H1 (cell line): ENCODE measurements around the gene RASGRP1. TPM values are rescaled to one million over a fixed set of nuclear protein-coding genes. Genes with fewer than 3 reads are reported as not detected.

Experiments used
- CTCF ChIA-PET: fragments of 300-600 bp; sonication (Branson Sonifier 250); formaldehyde crosslinking; loops from one replicate; lab custom pipeline; 2021; ENCODE audit not compliant: partially characterized antibody; lab: Charles Lee
- POLR2A ChIA-PET: fragments of 300-600 bp; sonication (Branson Sonifier 250); formaldehyde crosslinking; loops from one replicate; lab custom pipeline; 2021; ENCODE audit warnings: inconsistent platforms; ENCODE audit not compliant: partially characterized antibody; lab: Charles Lee
- DNase-seq, 2 experiments: peaks; one replicate each; pipeline versions ENCODE4 v3.0.0 to v3.0.0-alpha.2; 2010 to 2022; ENCODE audit warnings: low spot score in 2 of 2, low read depth in 1 of 2, mixed read lengths in 1 of 2
- FAIRE-seq: peaks from 2 replicates; lab custom pipeline; 2011; peaks lifted over from hg19 to GRCh38; lab: Jason Lieb, UNC
- H2AFZ ChIP-seq: 2 replicates; pipeline ENCODE4 v1.8.1; 2012; ENCODE audit warnings: low read length, inconsistent platforms
- H2AK5ac ChIP-seq: 2 replicates; pipeline ENCODE4 v1.6.1; 2013; ENCODE audit warnings: low read depth, low read length
- H2BK120ac ChIP-seq: replicated peaks from 2 replicates; pipeline ENCODE3; 2013; ENCODE audit warnings: low read depth, low read length, inconsistent platforms
- H2BK12ac ChIP-seq: 2 replicates; pipeline ENCODE4 v1.6.1; 2013; ENCODE audit warnings: low read depth, low read length
- H2BK15ac ChIP-seq: 2 replicates; pipeline ENCODE4 v1.6.1; 2013; ENCODE audit warnings: low read length
- H2BK20ac ChIP-seq: 2 replicates; pipeline ENCODE4 v1.6.1; 2013; ENCODE audit warnings: low read length
- H2BK5ac ChIP-seq: 2 replicates; pipeline ENCODE4 v1.6.1; 2013; ENCODE audit warnings: low read depth, low read length
- H3K14ac ChIP-seq: 2 replicates; pipeline ENCODE4 v1.6.1; 2013; ENCODE audit warnings: inconsistent platforms; ENCODE audit not compliant: insufficient read length
- H3K18ac ChIP-seq: 2 replicates; pipeline ENCODE4 v1.6.1; 2013; ENCODE audit warnings: low read length; ENCODE audit errors: extremely low read depth
- H3K23ac ChIP-seq: 2 replicates; pipeline ENCODE4 v1.6.1; 2013; ENCODE audit warnings: inconsistent platforms; ENCODE audit not compliant: insufficient read length
- H3K23me2 ChIP-seq: 2 replicates; pipeline ENCODE4 v1.6.1; 2013; ENCODE audit warnings: low read depth, low read length
- H3K27ac ChIP-seq: 2 replicates; pipeline ENCODE4 v1.6.1; 2011; ENCODE audit warnings: low read depth, low read length, inconsistent platforms
- H3K27me3 ChIP-seq, 4 experiments: replicated peaks in 1 of 4; 1 replicate in 1 of 4; 2 replicates in 3 of 4; pipeline versions ENCODE4 v1.6.1 to v1.8.1; 2011 to 2013; ENCODE audit warnings: low read length in 3 of 4, mild to moderate bottlenecking in 3 of 4, inconsistent platforms in 2 of 4, mixed read lengths in 2 of 4, moderate library complexity in 1 of 4; ENCODE audit not compliant: control insufficient read depth in 3 of 4, insufficient read depth in 3 of 4; ENCODE audit errors: extremely low read depth in 1 of 4
- H3K36me3 ChIP-seq, 4 experiments: 2 replicates each; pipeline versions ENCODE4 v1.6.1 to v1.8.1; 2011 to 2013; ENCODE audit warnings: mild to moderate bottlenecking in 4 of 4, low read length in 3 of 4, moderate library complexity in 2 of 4, control low read depth in 1 of 4, inconsistent platforms in 1 of 4; ENCODE audit not compliant: insufficient read depth in 4 of 4, control insufficient read depth in 2 of 4
- H3K4ac ChIP-seq: replicated peaks from 2 replicates; pipeline ENCODE3; 2013; ENCODE audit warnings: low read length, low read depth, mixed read lengths, inconsistent platforms; ENCODE audit not compliant: insufficient read length
- H3K4me1 ChIP-seq, 4 experiments: replicated peaks in 1 of 4; 1 replicate in 1 of 4; 2 replicates in 3 of 4; pipeline versions ENCODE4 v1.6.1 to v1.8.1; 2011 to 2013; ENCODE audit warnings: low read length in 3 of 4, inconsistent platforms in 2 of 4, mixed read lengths in 1 of 4; ENCODE audit not compliant: insufficient read depth in 4 of 4, control insufficient read depth in 3 of 4
- H3K4me2 ChIP-seq, 2 experiments: 2 replicates each; pipeline versions ENCODE4 v1.6.1 to v1.8.1; 2011 to 2013; ENCODE audit warnings: low read depth in 2 of 2, low read length in 2 of 2, control low read depth in 1 of 2, inconsistent platforms in 1 of 2, mild to moderate bottlenecking in 1 of 2; ENCODE audit not compliant: insufficient read depth in 1 of 2
- H3K4me3 ChIP-seq, 4 experiments: fragments of 200-600, 300-600 bp in 1 of 4; sonication (generic), shearing (Covaris generic), sonication (Bioruptor Twin) in 1 of 4; 2 replicates each; pipeline versions ENCODE4 v1.5.1 to v1.8.1; 2011 to 2016; ENCODE audit warnings: low read length in 4 of 4, low read depth in 3 of 4, control low read depth in 2 of 4, inconsistent platforms in 2 of 4, mild to moderate bottlenecking in 2 of 4, mixed read lengths in 1 of 4, moderate library complexity in 1 of 4; ENCODE audit not compliant: insufficient read depth in 2 of 4; ENCODE audit errors: extremely low read depth in 1 of 4
- H3K56ac ChIP-seq: replicated peaks from 2 replicates; pipeline ENCODE3; 2013; ENCODE audit warnings: low read depth, mild to moderate bottlenecking, mixed read lengths, low read length, inconsistent platforms; ENCODE audit not compliant: insufficient read length
- H3K79me1 ChIP-seq: 2 replicates; pipeline ENCODE4 v1.6.1; 2013; ENCODE audit warnings: low read depth, low read length, control low read depth
- H3K79me2 ChIP-seq, 2 experiments: 2 replicates each; pipeline versions ENCODE4 v1.6.1 to v1.8.1; 2012 to 2013; ENCODE audit warnings: low read length in 2 of 2, mild to moderate bottlenecking in 2 of 2, inconsistent platforms in 1 of 2; ENCODE audit not compliant: insufficient read depth in 2 of 2, control insufficient read depth in 1 of 2
- H3K9ac ChIP-seq, 4 experiments: replicated peaks in 1 of 4; 1 replicate in 1 of 4; 2 replicates in 3 of 4; pipeline versions ENCODE4 v1.6.1 to v1.8.1; 2011 to 2013; ENCODE audit warnings: low read depth in 3 of 4, low read length in 3 of 4, control low read depth in 2 of 4, mild to moderate bottlenecking in 2 of 4, moderate library complexity in 2 of 4, inconsistent platforms in 1 of 4; ENCODE audit errors: extremely low read depth in 1 of 4
- H3K9me3 ChIP-seq, 2 experiments: 2 replicates each; pipeline versions ENCODE4 v1.6.1 to v1.8.1; 2012 to 2013; ENCODE audit warnings: mild to moderate bottlenecking in 2 of 2, moderate library complexity in 2 of 2, control low read depth in 1 of 2, inconsistent platforms in 1 of 2, low read depth in 1 of 2, low read length in 1 of 2, mixed read lengths in 1 of 2; ENCODE audit not compliant: insufficient read depth in 2 of 2
- H4K20me1 ChIP-seq, 2 experiments: replicated peaks in 1 of 2; 2 replicates each; pipeline versions ENCODE3 to v1.8.1; 2011 to 2013; ENCODE audit warnings: inconsistent platforms in 2 of 2, low read length in 2 of 2, mild to moderate bottlenecking in 1 of 2; ENCODE audit not compliant: insufficient read depth in 2 of 2, control insufficient read depth in 1 of 2
- H4K5ac ChIP-seq: 2 replicates; pipeline ENCODE4 v1.6.1; 2013; ENCODE audit warnings: low read length, low read depth, mixed read lengths, inconsistent platforms; ENCODE audit not compliant: insufficient read length
- H4K8ac ChIP-seq: 2 replicates; pipeline ENCODE4 v1.8.0; 2013; ENCODE audit warnings: mild to moderate bottlenecking, moderate library complexity, low read length, inconsistent platforms; ENCODE audit not compliant: insufficient read depth; ENCODE audit errors: extremely low read depth
- H4K91ac ChIP-seq: replicated peaks from 2 replicates; pipeline ENCODE3; 2013; ENCODE audit warnings: low read length, mixed read lengths, inconsistent platforms; ENCODE audit not compliant: insufficient read length
- ASH2L ChIP-seq: fragments of 200-600, 300-600 bp; sonication (generic); IDR thresholded peaks from one replicate; pipeline ENCODE4 v1.7.1; 2017; ENCODE audit warnings: low read length
- CBX5 ChIP-seq: fragments of 300-800, 300-1000 bp; sonication (generic); IDR thresholded peaks from 2 replicates; pipeline ENCODE4 v1.7.1; 2016; ENCODE audit warnings: antibody characterized with exemption, low read length, low read depth
- CBX8 ChIP-seq: fragments of 300-800, 300-1000 bp; sonication (generic); IDR thresholded peaks from 2 replicates; pipeline ENCODE4 v1.7.1; 2016; ENCODE audit warnings: low read depth, low read length, borderline replicate concordance
- CHD2 ChIP-seq: IDR thresholded peaks from 2 replicates; pipeline ENCODE4 v1.6.1; 2012; ENCODE audit warnings: low read length, improper control_type of control experiment
- CREB1 ChIP-seq: IDR thresholded peaks from 2 replicates; pipeline ENCODE4 v1.6.1; 2012; ENCODE audit warnings: inconsistent platforms
- EP300 ChIP-seq, 2 experiments: IDR thresholded peaks; 1 replicate in 1 of 2; 2 replicates in 1 of 2; pipeline ENCODE4 v1.6.1; 2011 to 2012; ENCODE audit warnings: low read depth in 2 of 2, low read length in 2 of 2, mild to moderate bottlenecking in 2 of 2, borderline replicate concordance in 1 of 2, inconsistent platforms in 1 of 2, moderate library complexity in 1 of 2
- JUND ChIP-seq: IDR thresholded peaks from 2 replicates; pipeline ENCODE4 v1.6.1; 2011; ENCODE audit warnings: mild to moderate bottlenecking, improper control_type of control experiment, low read length
- PHF8 ChIP-seq: fragments of 200-600 bp; sonication (generic); conservative IDR thresholded peaks from 2 replicates; pipeline ENCODE4 v1.7.1; 2012; ENCODE audit warnings: low read depth, mild to moderate bottlenecking, inconsistent platforms, low read length, moderate library complexity
- RBBP5 ChIP-seq: IDR thresholded peaks from 2 replicates; pipeline ENCODE4 v1.7.1; 2012; ENCODE audit warnings: low read depth, mild to moderate bottlenecking, inconsistent platforms, low read length, moderate library complexity, borderline replicate concordance
- RXRA ChIP-seq: IDR thresholded peaks from 2 replicates; pipeline ENCODE4 v1.6.1; 2011; ENCODE audit warnings: low read depth, mild to moderate bottlenecking, low read length, moderate library complexity; ENCODE audit not compliant: insufficient read depth
- SIX5 ChIP-seq: IDR thresholded peaks from 2 replicates; pipeline ENCODE4 v1.6.1; 2011; ENCODE audit warnings: mild to moderate bottlenecking, low read depth, low read length
- SRF ChIP-seq: IDR thresholded peaks from 2 replicates; pipeline ENCODE4 v1.6.1; 2011; ENCODE audit warnings: mild to moderate bottlenecking, low read depth, low read length, moderate library complexity
- TAF1 ChIP-seq: IDR thresholded peaks from 2 replicates; pipeline ENCODE4 v1.6.1; 2011; ENCODE audit warnings: mild to moderate bottlenecking, low read depth, low read length
- WGBS, 2 experiments: shearing (Covaris generic) in 1 of 2; methylation state at CpG; one replicate each; pipeline versions ENCODE4 v1.1.6 to v1.1.7; 2013 to 2015; ENCODE audit warnings: low lambda C conversion rate in 2 of 2, mixed read lengths in 2 of 2, inconsistent platforms in 1 of 2, low coverage in 1 of 2, missing lambda C conversion rate in 1 of 2; ENCODE audit not compliant: insufficient replicate concordance in 2 of 2, insufficient coverage in 1 of 2, insufficient read length in 1 of 2; ENCODE audit errors: extremely low coverage in 1 of 2, missing lambda C conversion rate in 1 of 2; 5-methylcytosine and 5-hydroxymethylcytosine counted together
- polyA plus RNA-seq, 7 experiments: library from polyadenylated mRNA; depleted of rRNA in 3 of 7; stranded (reverse) in 5 of 7; unstranded in 2 of 7; fragments of >200 nt in 5 of 7; fragments of 200-250 nt in 2 of 7; gene quantifications; 1 replicate in 5 of 7; 2 replicates in 1 of 7; 4 replicates in 1 of 7; pipeline versions ENCODE4 v1.2.1 to v1.2.3, GENCODE V29; 2011 to 2013; ENCODE audit warnings: missing spikeins in 2 of 7, mixed read lengths in 2 of 7
- total RNA-seq: library from RNA; stranded (reverse); fragmentation: NEBNext Ultra II Directional; extraction: Animal tissue kit (Norgen Biotek cat#: 25700); gene quantifications from 2 replicates; pipeline ENCODE4 v1.2.1, GENCODE V29; 2021
- TF ChIP-seq, protein P1 (sequence below): IDR thresholded peaks from 2 replicates; pipeline ENCODE4 v1.6.1; 2012; ENCODE audit warnings: inconsistent platforms

Gene RASGRP1
- total and polyA plus RNA-seq, 2 of the 8 experiments (the other 6 are each of a cell fraction or from before 2014, with no cell fraction given), result 1.1 to 2.1 TPM

GRCh38 chr15:38559131-38559530 is 5.5 kb downstream of the RASGRP1 start:
- no peaks in the 10 kb centered on the region for H3K36me3 ChIP-seq
- no peak overlapping the region for H2BK20ac ChIP-seq
- H3K9me3 ChIP-seq, result no peaks in the 10 kb centered on the region
- H2BK5ac ChIP-seq, result no peak overlapping the region
- WGBS, 2 experiments, result 88% methylated on average over 4 of the region's 4 CpGs; no CpG with 5 or more reads in 1 of the 2 experiments
- POLR2A ChIA-PET, result interaction anchor here (1.6 kb wide), 1 partner anchor 34 kb away, joined by 3 read pairs; no protein-coding TSS in a partner anchor
- no peak overlapping the region for H3K18ac ChIP-seq
- peaks cover 1% of the 10 kb centered on the region; the same call in 1 of the 2 replicates for H3K23me2 ChIP-seq
- H3K4me2 ChIP-seq, result no peak overlapping the region
- FAIRE-seq (no peak), DNase-seq (no peak)
- no peak overlapping the region for H3K4me3 ChIP-seq
- no peak overlapping the region for H3K23ac ChIP-seq
- no peaks in the 10 kb centered on the region for H3K79me2 ChIP-seq
- H2BK120ac ChIP-seq, result no peak overlapping the region
- no peaks in the 10 kb centered on the region for H3K79me1 ChIP-seq
- H4K5ac ChIP-seq, result no peak overlapping the region
- no peak overlapping the region for H3K4ac ChIP-seq
- H3K4me1 ChIP-seq, result no peaks in the 10 kb centered on the region; a peak in 1 of 7 replicates
- H3K14ac ChIP-seq, result no peak overlapping the region
- H4K8ac ChIP-seq, result no peak overlapping the region
- no peak overlapping the region for H2AFZ ChIP-seq
- H3K27ac ChIP-seq, result no peak overlapping the region
- peaks cover 0 to 8% (median 2%) of the 10 kb centered on the region in 4 experiments; a peak in 2 of 7 replicates for H3K27me3 ChIP-seq
- H2BK12ac ChIP-seq, result no peak overlapping the region
- H4K20me1 ChIP-seq, result no peaks in the 10 kb centered on the region
- H2AK5ac ChIP-seq, result no peak overlapping the region
- CTCF ChIA-PET, result interaction anchor here (0.8 to 1.4 kb wide), 5 partner anchors 89 to 128 kb away, joined by 3 to 4 read pairs (median 3); no protein-coding TSS in a partner anchor
- no peak overlapping the region for H3K9ac ChIP-seq
- H2BK15ac ChIP-seq, result no peak overlapping the region
- no peak overlapping the region for H4K91ac ChIP-seq
- no peak overlapping the region for H3K56ac ChIP-seq
- TF ChIP-seq CBX8 (no peak), RBBP5 (no peak), PHF8 (no peak), ASH2L (no peak), RXRA (no peak), EP300 (IDR thresholded peaks at IDR 0.05; ENCODE audit: borderline replicate concordance in 1 of 2, low read depth in 2 of 2, low read length in 2 of 2) (no peak), SIX5 (no peak), TAF1 (no peak), SRF (no peak), JUND (no peak), CBX5 (no peak), CHD2 (no peak), CREB1 (no peak)
- TF ChIP-seq, protein P1, sequence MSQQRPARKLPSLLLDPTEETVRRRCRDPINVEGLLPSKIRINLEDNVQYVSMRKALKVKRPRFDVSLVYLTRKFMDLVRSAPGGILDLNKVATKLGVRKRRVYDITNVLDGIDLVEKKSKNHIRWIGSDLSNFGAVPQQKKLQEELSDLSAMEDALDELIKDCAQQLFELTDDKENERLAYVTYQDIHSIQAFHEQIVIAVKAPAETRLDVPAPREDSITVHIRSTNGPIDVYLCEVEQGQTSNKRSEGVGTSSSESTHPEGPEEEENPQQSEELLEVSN, result no peak
